LNCAP (cell line): ENCODE measurements around the gene INPP4A.

ENCODE experiments used
- CTCF ChIP-seq: fragments of 450-650 bp; IDR thresholded peaks from 2 replicates; pipeline ENCODE4 v1.5.1; 2017; ENCODE audit warnings: mild to moderate bottlenecking

INPP4A gene

DNA sequence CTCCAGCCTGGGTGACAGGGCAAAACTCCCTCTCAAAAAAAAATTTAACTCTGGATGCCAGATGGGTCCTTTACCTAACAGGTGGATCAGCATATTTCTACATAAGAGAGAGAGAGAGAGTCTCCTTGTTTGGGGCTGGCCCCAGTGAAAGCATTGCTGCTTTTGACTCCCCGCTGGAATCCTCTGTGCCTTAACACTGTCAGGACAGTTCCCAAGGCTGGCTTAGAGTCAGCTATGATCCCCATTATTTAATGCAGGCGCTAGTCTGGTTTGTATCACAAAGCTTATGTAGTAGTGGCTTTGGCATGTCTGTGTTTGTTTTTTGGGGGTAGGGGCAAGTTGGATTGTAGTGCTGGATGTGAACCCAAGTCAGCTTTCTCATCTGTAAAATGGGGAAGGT lies 9.4 kb downstream of the INPP4A start:
- TF ChIP-seq CTCF = no peak

DNA sequence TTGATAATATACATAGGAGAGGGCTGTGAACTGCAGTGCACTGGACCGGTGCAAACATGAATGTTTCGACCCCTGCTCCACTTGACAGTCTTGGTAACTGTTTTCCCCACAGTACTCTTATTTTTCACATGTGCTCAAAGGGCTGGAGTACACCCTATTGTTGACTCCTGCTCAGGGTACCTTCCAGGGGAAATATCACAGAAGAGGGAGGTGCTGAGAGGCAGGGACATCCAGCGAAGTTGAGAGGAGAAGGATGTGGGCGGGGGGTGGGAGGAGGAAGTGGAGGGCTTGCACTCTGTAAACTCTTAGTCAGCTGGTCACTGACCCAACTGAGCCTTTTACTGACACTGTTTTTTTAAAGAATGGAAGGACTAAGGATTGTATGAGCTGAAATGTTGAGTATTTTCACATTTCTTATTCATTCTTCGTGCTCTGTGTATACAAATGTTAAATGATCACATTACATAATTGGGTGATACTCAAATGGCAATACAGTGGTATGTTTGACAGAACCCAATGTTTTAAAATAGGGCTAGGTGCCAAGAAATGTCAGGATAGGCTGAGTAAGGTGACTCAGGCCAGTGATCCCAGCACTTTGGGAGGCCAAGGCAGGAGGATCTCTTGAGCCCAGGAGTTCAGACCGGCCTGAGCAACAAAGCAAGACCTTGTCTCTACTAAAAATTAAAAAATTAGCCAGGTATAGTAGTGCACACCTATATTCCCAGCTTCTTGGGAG lies 10.0 kb downstream of the INPP4A start:
- TF ChIP-seq CTCF = no peak

GRCh38 chr2:98455494-98455976 lies 10.9 kb downstream of the INPP4A start:
- no peak for TF ChIP-seq CTCF

DNA sequence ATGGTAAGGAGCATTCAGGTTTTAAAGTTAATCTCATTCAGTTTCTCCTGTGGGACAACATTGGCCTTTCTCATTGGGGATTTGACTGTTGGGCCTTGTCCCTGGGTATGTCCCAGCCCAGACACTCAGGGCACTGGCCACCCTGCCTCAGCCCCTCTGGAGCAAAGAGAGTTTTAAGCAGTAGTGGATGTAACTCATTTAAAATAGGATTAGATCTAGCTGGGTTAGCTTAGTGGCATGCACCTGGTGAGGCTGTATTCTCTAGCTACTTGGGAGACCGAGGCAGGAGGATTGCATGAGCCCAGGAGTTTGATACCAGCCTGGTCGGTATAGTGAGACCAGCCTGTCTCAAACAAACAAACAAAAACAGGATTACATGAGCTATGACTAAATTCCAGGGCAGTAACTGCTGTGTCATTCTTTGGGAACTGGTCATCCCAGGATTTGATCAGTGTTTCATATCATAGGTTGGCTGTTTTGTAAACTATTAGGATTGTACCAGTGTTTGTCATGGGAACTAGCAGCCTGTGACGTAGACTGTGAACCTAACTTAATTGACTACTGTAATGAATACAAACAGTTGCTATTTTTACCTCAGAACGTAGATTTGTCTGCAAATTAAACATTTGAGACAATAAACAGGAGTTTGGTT lies 12.5 kb downstream of the INPP4A start:
- TF ChIP-seq CTCF = no peak

GRCh38 chr2:98458207-98458606 lies 13.5 kb downstream of the INPP4A start:
- TF ChIP-seq CTCF = no peak

DNA sequence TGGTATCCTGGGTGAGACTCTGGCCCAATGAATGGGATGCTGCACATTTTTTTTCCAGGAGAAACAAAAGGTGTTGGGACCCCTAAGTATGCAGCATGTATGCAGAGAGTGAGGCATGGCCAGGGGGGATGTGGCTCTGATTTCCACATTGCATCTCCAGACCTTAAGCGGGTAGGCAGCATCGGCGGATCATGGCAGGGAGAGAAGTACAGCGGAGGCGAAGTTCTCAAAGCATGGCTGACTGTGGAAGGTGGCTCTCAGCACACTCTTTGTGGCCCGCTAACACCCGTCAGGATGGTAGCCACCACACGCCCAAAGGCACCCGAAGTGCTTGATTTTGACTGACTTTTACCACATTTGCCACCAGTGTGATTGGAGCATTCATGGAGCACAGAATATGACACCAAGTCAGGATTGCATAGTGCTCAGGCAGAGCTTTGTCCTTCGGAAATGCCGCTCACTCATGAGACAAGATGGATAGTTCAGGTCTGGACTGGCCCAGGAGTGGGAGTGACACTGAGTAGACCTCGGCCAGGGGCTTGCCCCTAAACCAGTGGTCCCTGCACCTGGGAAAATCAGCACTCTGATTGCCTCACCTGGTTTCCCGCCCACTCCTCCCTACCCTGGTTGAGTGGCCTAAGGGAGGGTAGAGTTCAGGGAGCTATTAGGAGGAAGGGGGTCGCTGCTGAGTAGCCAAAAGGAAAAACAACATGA lies 14.2 kb downstream of the INPP4A start:
- no peak for TF ChIP-seq CTCF

GRCh38 chr2:98459496-98460175 lies 15.0 kb downstream of the INPP4A start:
- no peak for TF ChIP-seq CTCF
